IMR-90 (cell line): ENCODE results near the gene CSRP1. TPM values are rescaled to one million over a fixed set of nuclear protein-coding genes. Genes with fewer than 3 reads are reported as not detected.

Source experiments
- ATAC-seq: fragments of 200-7000 bp; cut with Tn5 transposase; 2 replicates; pipeline ENCODE4 v1.9.1; 2020; ENCODE audit warnings: low read depth, mild to moderate bottlenecking, moderate library complexity
- BruUV-seq: library from RNA; stranded (reverse); fragments of 400-500 nt; replicated peaks from 2 replicates; lab custom pipeline; 2021; lab: Mats Ljungman, UMichigan
- CTCF ChIA-PET: fragments of 300-600 bp; formaldehyde crosslinking; extraction: SDS; loops from one replicate; lab custom pipeline; 2021; ENCODE audit warnings: antibody characterized with exemption; lab: Yijun Ruan, JAX
- POLR2A ChIA-PET: fragments of 300-600 bp; sonication (Branson Sonifier 250); formaldehyde crosslinking; loops from one replicate; lab custom pipeline; 2022; ENCODE audit warnings: antibody characterized with exemption; ENCODE audit not compliant: unreplicated experiment; lab: Charles Lee
- DNase-seq: peaks from one replicate; pipeline ENCODE4 v3.0.0; 2013
- H2AFZ ChIP-seq: replicated peaks from 2 replicates; pipeline ENCODE3; 2013; ENCODE audit warnings: low read length, mild to moderate bottlenecking; ENCODE audit not compliant: poor library complexity
- H2AK5ac ChIP-seq: 2 replicates; pipeline ENCODE4 v1.6.1; 2013; ENCODE audit warnings: low read depth, low read length, inconsistent platforms
- H2AK9ac ChIP-seq: replicated peaks from 2 replicates; pipeline ENCODE3; 2013; ENCODE audit warnings: mild to moderate bottlenecking, low read depth, low read length, moderate library complexity; ENCODE audit not compliant: poor library complexity
- H2BK120ac ChIP-seq: 2 replicates; pipeline ENCODE4 v1.6.1; 2013; ENCODE audit warnings: low read depth, low read length, inconsistent platforms
- H2BK15ac ChIP-seq: 3 replicates; pipeline ENCODE4 v1.6.1; 2013; ENCODE audit warnings: low read depth, low read length, inconsistent platforms
- H2BK20ac ChIP-seq: 2 replicates; pipeline ENCODE4 v1.6.1; 2013; ENCODE audit warnings: low read depth, mild to moderate bottlenecking, inconsistent platforms, low read length, moderate library complexity
- H2BK5ac ChIP-seq: 2 replicates; pipeline ENCODE4 v1.6.1; 2013; ENCODE audit warnings: mild to moderate bottlenecking, low read depth, low read length, inconsistent platforms; ENCODE audit not compliant: poor library complexity, severe bottlenecking
- H3K14ac ChIP-seq: replicated peaks from 2 replicates; pipeline ENCODE4 v1.6.1; 2013; ENCODE audit warnings: low read depth, low read length, inconsistent platforms
- H3K18ac ChIP-seq: 2 replicates; pipeline ENCODE4 v1.6.1; 2013; ENCODE audit warnings: low read depth, low read length, control low read depth
- H3K23ac ChIP-seq: 2 replicates; pipeline ENCODE4 v1.6.1; 2013; ENCODE audit warnings: low read depth, low read length, inconsistent platforms
- H3K27ac ChIP-seq: 2 replicates; pipeline ENCODE4 v1.5.1; 2013; ENCODE audit warnings: mild to moderate bottlenecking, control low read depth, low read length; ENCODE audit not compliant: insufficient read depth
- H3K27me3 ChIP-seq: 2 replicates; pipeline ENCODE4 v1.6.1; 2013; ENCODE audit warnings: low read length; ENCODE audit not compliant: control insufficient read depth, insufficient read depth
- H3K36me3 ChIP-seq: 2 replicates; pipeline ENCODE4 v1.6.1; 2013; ENCODE audit warnings: low read length, mixed read lengths; ENCODE audit not compliant: control insufficient read depth, insufficient read depth
- H3K4ac ChIP-seq: 2 replicates; pipeline ENCODE4 v1.6.1; 2013; ENCODE audit warnings: low read depth, low read length, inconsistent platforms
- H3K4me1 ChIP-seq: 2 replicates; pipeline ENCODE4 v1.6.1; 2013; ENCODE audit warnings: low read length, mixed read lengths; ENCODE audit not compliant: control insufficient read depth, insufficient read depth
- H3K4me2 ChIP-seq: 2 replicates; pipeline ENCODE4 v1.6.1; 2013; ENCODE audit warnings: low read depth, mild to moderate bottlenecking, control low read depth, low read length, moderate library complexity
- H3K4me3 ChIP-seq: 2 replicates; pipeline ENCODE4 v1.5.1; 2013; ENCODE audit warnings: low read depth, mild to moderate bottlenecking, control low read depth, low read length, moderate library complexity; ENCODE audit not compliant: insufficient read depth
- H3K56ac ChIP-seq: 2 replicates; pipeline ENCODE4 v1.6.1; 2013; ENCODE audit warnings: low read length, inconsistent platforms; ENCODE audit not compliant: insufficient read depth; ENCODE audit errors: extremely low read depth
- H3K79me1 ChIP-seq, 2 experiments: 2 replicates each; pipeline ENCODE4 v1.6.1; 2013; ENCODE audit warnings: low read length in 2 of 2, inconsistent platforms in 1 of 2, low read depth in 1 of 2
- H3K9ac ChIP-seq: 2 replicates; pipeline ENCODE4 v1.6.1; 2013; ENCODE audit warnings: low read depth, low read length, control low read depth
- H3K9me1 ChIP-seq: 2 replicates; pipeline ENCODE4 v1.6.1; 2013; ENCODE audit warnings: low read length, inconsistent platforms; ENCODE audit not compliant: insufficient read depth
- H3K9me3 ChIP-seq: 2 replicates; pipeline ENCODE4 v1.6.1; 2013; ENCODE audit warnings: low read length; ENCODE audit not compliant: control insufficient read depth, insufficient read depth
- H4K20me1 ChIP-seq: 2 replicates; pipeline ENCODE4 v1.6.1; 2013; ENCODE audit warnings: low read length, inconsistent platforms; ENCODE audit not compliant: insufficient read depth
- H4K5ac ChIP-seq: 2 replicates; pipeline ENCODE4 v1.6.1; 2013; ENCODE audit warnings: mild to moderate bottlenecking, low read depth, low read length, control low read depth
- H4K8ac ChIP-seq, 2 experiments: 2 replicates each; pipeline ENCODE4 v1.6.1; 2013; ENCODE audit warnings: low read depth in 2 of 2, low read length in 2 of 2, control low read depth in 1 of 2, inconsistent platforms in 1 of 2
- H4K91ac ChIP-seq: 2 replicates; pipeline ENCODE4 v1.6.1; 2013; ENCODE audit warnings: low read depth, low read length, inconsistent platforms; ENCODE audit not compliant: insufficient read depth
- BHLHE40 ChIP-seq: fragments of 150-350 bp; IDR thresholded peaks from 2 replicates; pipeline ENCODE4 v1.6.1; 2016; ENCODE audit warnings: mild to moderate bottlenecking, low read depth, low read length
- CHD1 ChIP-seq: IDR thresholded peaks from 2 replicates; pipeline ENCODE4 v1.6.1; 2012; ENCODE audit warnings: low read depth, low read length, improper control_type of control experiment
- CTCF ChIP-seq: conservative IDR thresholded peaks from 2 replicates; pipeline ENCODE4 v1.5.1; 2012; ENCODE audit warnings: mild to moderate bottlenecking, low read depth, low read length, improper control_type of control experiment
- FOS ChIP-seq: fragments of 150-350 bp; IDR thresholded peaks from 2 replicates; pipeline ENCODE4 v1.6.1; 2016; ENCODE audit warnings: low read depth, low read length
- MAZ ChIP-seq: IDR thresholded peaks from 2 replicates; pipeline ENCODE4 v1.6.1; 2012; ENCODE audit warnings: low read depth, mild to moderate bottlenecking, low read length, improper control_type of control experiment, moderate library complexity, borderline replicate concordance
- NFE2L2 ChIP-seq: fragments of 150-350 bp; IDR thresholded peaks from 2 replicates; pipeline ENCODE4 v1.6.1; 2016; ENCODE audit warnings: low read depth, mild to moderate bottlenecking, low read length
- RAD21 ChIP-seq: IDR thresholded peaks from 2 replicates; pipeline ENCODE4 v1.6.1; 2012; ENCODE audit warnings: low read length, improper control_type of control experiment
- RCOR1 ChIP-seq: IDR thresholded peaks from 2 replicates; pipeline ENCODE4 v1.6.1; 2012; ENCODE audit warnings: mild to moderate bottlenecking, low read length, improper control_type of control experiment; ENCODE audit not compliant: insufficient replicate concordance
- RFX5 ChIP-seq: IDR thresholded peaks from 2 replicates; pipeline ENCODE4 v1.8.0; 2012; ENCODE audit warnings: low read depth, mild to moderate bottlenecking, low read length, moderate library complexity
- USF2 ChIP-seq: fragments of 150-350 bp; IDR thresholded peaks from 2 replicates; pipeline ENCODE4 v1.6.1; 2017; ENCODE audit warnings: mild to moderate bottlenecking, antibody characterized with exemption, low read length, low read depth
- WGBS, 2 experiments: methylation state at CpG; one replicate each; pipeline versions ENCODE4 v1.1.5 to v1.1.7; 2013; ENCODE audit warnings: missing lambda C conversion rate in 2 of 2; ENCODE audit not compliant: insufficient read length in 1 of 2; ENCODE audit errors: extremely low coverage in 2 of 2; 5-methylcytosine and 5-hydroxymethylcytosine counted together
- dilution Hi-C: fragments of 300-500 bp; cut with HindIII; formaldehyde crosslinking; loops from one replicate; pipeline ENCODE4 v1.14.3; 2018; ENCODE audit warnings: low sequenced_read_pairs; ENCODE audit not compliant: unreplicated experiment
- in situ Hi-C: fragments of 300-500 bp; cut with MboI; formaldehyde crosslinking; loops from 3 replicates; pipeline ENCODE4 v1.14.3; 2019; ENCODE audit warnings: low sequenced_read_pairs, inconsistent platforms, mixed read lengths
- intact Hi-C: fragments of 100-400 bp; cut with micrococcal nuclease; formaldehyde crosslinking; loops from 2 replicates; pipeline ENCODE4 v1.10.0; 2022
- polyA plus RNA-seq, 3 experiments: library from polyadenylated mRNA; depleted of rRNA; stranded (reverse); fragments of >200 nt; gene quantifications; 2 replicates each; pipeline ENCODE4 v1.2.3, GENCODE V29; 2012; ENCODE audit warnings: low replicate concordance in 1 of 3
- total RNA-seq: library from RNA; depleted of rRNA; stranded (reverse); fragments of >200 nt; gene quantifications from 2 replicates; pipeline ENCODE4 v1.2.3, GENCODE V29; 2012

CSRP1 gene
- total and polyA plus RNA-seq, 2 of the 4 experiments (the other 2 are of a cell fraction): 1,037 to 1,498 TPM

- Histone ChIP-seq H3K23ac (no peak overlapping the region), H4K5ac (no peak overlapping the region), H3K9me3 (no peaks in the 10 kb centered on the region), H2AFZ (no peak overlapping the region), H3K18ac (no peak overlapping the region), H2BK120ac (no peak overlapping the region), H2AK9ac (no peak overlapping the region), H3K4me3 (no peak overlapping the region), H3K56ac (no peak overlapping the region), H3K4ac (no peak overlapping the region), H3K4me1 (no peaks in the 10 kb centered on the region), H3K27ac (no peak overlapping the region), H2BK20ac (no peak overlapping the region), H3K9me1 (no peaks in the 10 kb centered on the region; the same call in none of the 2 replicates), H3K36me3 (no peaks in the 10 kb centered on the region), H3K9ac (no peak overlapping the region), H2AK5ac (no peak overlapping the region), H4K91ac (no peak overlapping the region), H4K20me1 (no peaks in the 10 kb centered on the region), H2BK15ac (no peak overlapping the region), H3K14ac (no peak overlapping the region), H2BK5ac (no peak overlapping the region), H3K27me3 (peaks cover 11% of the 10 kb centered on the region), H4K8ac (no peak overlapping the region), H3K79me1 (no peaks in the 10 kb centered on the region), H3K4me2 (no peak overlapping the region)
- ATAC-seq: no peak
- in situ Hi-C loops: no loop called here
- TF ChIP-seq RAD21 (no peak), BHLHE40 (no peak), CHD1 (no peak), RCOR1 (no peak), NFE2L2 (no peak), RFX5 (no peak), USF2 (no peak), FOS (no peak), MAZ (no peak), CTCF (no peak)
- intact Hi-C loops: loop anchor here (2.0 kb wide), 1 partner anchor 35 kb away; the partner anchor contains the start of gene PHLDA3
- dilution Hi-C loops: no loop called here
- ChIA-PET CTCF (interaction anchor here (1.5 kb wide), 1 partner anchor 29 kb away, joined by 6 read pairs; no protein-coding TSS in a partner anchor), POLR2A (no interaction called here)
- no peak for DNase-seq
- WGBS, 2 experiments: no CpG with 5 or more reads among the region's 3 CpGs
- BruUV-seq: no TSS peak
Observed at GRCh38 chr1:201434266-201434665, 72.7 kb downstream of the CSRP1 start.
